Lung (tissue), 12 donors: Measurements from ENCODE around the gene PARP3. TPM values are rescaled to one million over a fixed set of nuclear protein-coding genes. Genes with fewer than 3 reads are reported as not detected.

ENCODE experiments used
- ATAC-seq: fragments of 200-7000 bp; cut with Tn5 transposase; one replicate; pipeline ENCODE4 v1.9.1; 2020; ENCODE audit warnings: moderate number of reproducible peaks; ENCODE audit not compliant: insufficient read depth, low FRiP score
- DNase-seq, 3 donors: peaks; one replicate each; pipeline ENCODE4 v3.0.0-alpha.2; 2013 to 2017
- H3K27ac ChIP-seq, 2 donors: one replicate each; pipeline ENCODE4 v1.5.1; 2013; ENCODE audit warnings: mild to moderate bottlenecking in 2 of 2, moderate library complexity in 2 of 2, control low read depth in 1 of 2, inconsistent platforms in 1 of 2, low read depth in 1 of 2, low read length in 1 of 2
- H3K27me3 ChIP-seq, 3 donors: one replicate each; pipeline ENCODE4 v1.5.1; 2013; ENCODE audit warnings: low read length in 2 of 3; ENCODE audit not compliant: control insufficient read depth in 3 of 3, insufficient read depth in 3 of 3
- H3K36me3 ChIP-seq, 4 donors: one replicate each; pipeline ENCODE4 v1.5.1; 2013; ENCODE audit warnings: low read length in 4 of 4, mild to moderate bottlenecking in 1 of 4, moderate library complexity in 1 of 4; ENCODE audit not compliant: control insufficient read depth in 4 of 4, insufficient read depth in 4 of 4
- H3K4me1 ChIP-seq, 5 donors: one replicate each; pipeline ENCODE4 v1.5.1; 2013; ENCODE audit warnings: low read length in 5 of 5, mild to moderate bottlenecking in 2 of 5, moderate library complexity in 1 of 5; ENCODE audit not compliant: control insufficient read depth in 5 of 5, insufficient read depth in 5 of 5
- H3K4me3 ChIP-seq: one replicate; pipeline ENCODE4 v1.5.1; 2013; ENCODE audit warnings: mild to moderate bottlenecking, control low read depth, moderate library complexity
- H3K9ac ChIP-seq, 2 donors: one replicate each; pipeline ENCODE4 v1.5.1; 2013; ENCODE audit warnings: low read length in 2 of 2, control low read depth in 1 of 2; ENCODE audit not compliant: insufficient read depth in 1 of 2
- H3K9me3 ChIP-seq, 4 donors: one replicate each; pipeline ENCODE4 v1.5.1; 2013; ENCODE audit warnings: low read length in 3 of 4, mild to moderate bottlenecking in 1 of 4, moderate library complexity in 1 of 4; ENCODE audit not compliant: control insufficient read depth in 4 of 4, insufficient read depth in 3 of 4
- CTCF ChIP-seq: IDR thresholded peaks from 2 replicates; pipeline ENCODE4 v1.5.1; 2012; ENCODE audit warnings: mild to moderate bottlenecking; ENCODE audit errors: control extremely low read depth, extremely low read depth
- WGBS, 2 donors: extraction: QIAGEN DNeasy Blood & Tissue Kit; methylation state at CpG; one replicate each; pipeline ENCODE4 v1.1.7; 2013; 5-methylcytosine and 5-hydroxymethylcytosine counted together
- polyA plus RNA-seq, 2 donors: library from polyadenylated mRNA; stranded (reverse); fragments of 200-250 nt; gene quantifications; one replicate each; pipeline ENCODE4 v1.2.1, GENCODE V29; 2013
- total RNA-seq, 2 donors: library from RNA; depleted of rRNA in 1 of 2; stranded (reverse); fragments of >200 nt in 1 of 2; gene quantifications; one replicate each; pipeline ENCODE4 v1.2.1, GENCODE V29; 2014 to 2021
- donor health status: control.
- donor health status: control.
- donor health status: Bipolar disorder and iron deficiency.
- donor health status: healthy.
- donor health status: DM: yes; HTN: yes; CAD: no.

PARP3 gene
- total and polyA plus RNA-seq, 4 donors: 15.3 to 36.7 (median 21.0) TPM

- peaks cover 3 to 15% (median 9%) of the 10 kb centered on the region in 5 donors for H3K4me1 ChIP-seq
- H3K9me3 ChIP-seq: no peaks in the 10 kb centered on the region
- WGBS, 2 donors: 90 to 91% methylated on average over 13 of the region's 13 CpGs
- TF ChIP-seq CTCF: no peak
- H3K27ac ChIP-seq: no peak overlapping the region
- H3K9ac ChIP-seq: no peak overlapping the region
- H3K36me3 ChIP-seq: peaks cover 14 to 50% (median 32%) of the 10 kb centered on the region in 4 donors
- H3K4me3 ChIP-seq: no peak overlapping the region
- DNase-seq (no peak), ATAC-seq (no peak)
- H3K27me3 ChIP-seq: no peaks in the 10 kb centered on the region
Measured at GRCh38 chr3:51937611-51938450, 4.3 kb upstream of the PARP3 start.

GRCh38 chr3:51938780-51939425 lies 3.3 kb upstream of the PARP3 start:
- no peak for DNase-seq
- Histone ChIP-seq H3K27me3 (no peaks in the 10 kb centered on the region), H3K36me3 (peaks cover 14 to 39% (median 28%) of the 10 kb centered on the region in 4 donors), H3K4me1 (peaks cover 3 to 18% (median 12%) of the 10 kb centered on the region in 5 donors), H3K27ac (no peak overlapping the region), H3K4me3 (no peak overlapping the region), H3K9ac (no peak overlapping the region), H3K9me3 (no peaks in the 10 kb centered on the region)
- TF ChIP-seq CTCF: no peak
- no peak for ATAC-seq
- WGBS, 2 donors: 90 to 92% methylated on average over 9 of the region's 9 CpGs

DNA sequence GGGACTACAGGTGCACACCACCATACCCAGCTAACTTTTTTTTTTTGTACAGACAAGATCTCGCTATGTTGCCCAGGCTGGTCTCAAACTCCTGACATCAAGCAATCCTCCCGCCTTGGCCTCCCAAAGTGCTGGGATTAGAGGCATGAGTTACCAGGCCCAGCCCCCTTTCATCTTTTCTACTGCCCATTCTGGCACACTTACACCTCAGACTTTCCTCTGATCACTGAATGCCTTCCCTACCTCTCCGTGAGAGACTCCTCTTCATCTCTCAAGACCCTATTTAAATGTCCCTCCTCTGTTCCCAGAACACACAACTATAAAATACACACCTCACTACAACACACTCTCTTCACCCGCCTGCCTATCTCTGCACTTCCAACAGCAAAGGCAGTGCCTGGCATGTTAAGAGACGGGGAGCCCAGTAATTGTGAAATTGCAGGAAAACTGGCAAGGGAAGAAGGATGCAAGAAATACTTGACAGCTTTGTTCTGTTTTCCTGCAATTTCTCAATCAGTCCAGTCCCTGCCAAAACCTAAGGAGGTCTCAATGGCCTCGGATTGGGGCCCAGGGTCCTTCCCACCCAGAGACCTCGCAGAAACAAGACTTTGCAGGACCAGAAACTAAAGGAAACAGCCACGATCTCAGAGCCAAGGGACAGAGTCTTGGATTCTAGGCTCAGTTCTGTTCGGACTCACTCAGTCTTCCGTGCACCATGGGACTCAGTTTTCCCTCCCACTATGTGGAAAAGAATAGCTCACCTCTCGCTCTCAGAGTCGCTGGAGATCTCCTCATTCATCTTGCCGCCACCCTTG lies 1.3 kb upstream of the PARP3 start:
- peaks cover 3 to 18% (median 12%) of the 10 kb centered on the region in 5 donors for H3K4me1 ChIP-seq
- peak overlapping the region; percentile 75 to 80 for H3K27ac ChIP-seq
- no peak for ATAC-seq
- H3K9ac ChIP-seq: peak overlapping the region; percentile 55 to 56
- no peaks in the 10 kb centered on the region for H3K9me3 ChIP-seq
- H3K36me3 ChIP-seq: peaks cover 8 to 22% (median 20%) of the 10 kb centered on the region in 4 donors
- H3K27me3 ChIP-seq: no peaks in the 10 kb centered on the region
- H3K4me3 ChIP-seq: peak overlapping the region; percentile 65
- WGBS, 2 donors: 32 to 35% methylated on average over 13 of the region's 13 CpGs
- TF ChIP-seq CTCF: no peak
- DNase-seq: peak in 1 of 3 donors; percentile 30
